OCI-LY7 (cell line): ENCODE results near the gene RRAGC.

Experiments used
- EZH2phosphoT487 ChIP-seq: fragments of 200-600 bp; sonication (generic); IDR thresholded peaks from 2 replicates; pipeline ENCODE4 v1.6.1; 2018; ENCODE audit warnings: low read depth, borderline replicate concordance, mild to moderate bottlenecking, mixed run types, antibody characterized with exemption, low read length, moderate library complexity, mixed read lengths
- TF ChIP-seq, protein P1 (sequence below): fragments of 200-600 bp; sonication (generic); conservative IDR thresholded peaks from 2 replicates; pipeline ENCODE4 v1.5.1; 2014; ENCODE audit warnings: mild to moderate bottlenecking, antibody characterized with exemption, low read length, moderate library complexity, mixed read lengths

GRCh38 chr1:38867208-38867607, 7.6 kb upstream of the RRAGC start:
- TF ChIP-seq, protein P1, sequence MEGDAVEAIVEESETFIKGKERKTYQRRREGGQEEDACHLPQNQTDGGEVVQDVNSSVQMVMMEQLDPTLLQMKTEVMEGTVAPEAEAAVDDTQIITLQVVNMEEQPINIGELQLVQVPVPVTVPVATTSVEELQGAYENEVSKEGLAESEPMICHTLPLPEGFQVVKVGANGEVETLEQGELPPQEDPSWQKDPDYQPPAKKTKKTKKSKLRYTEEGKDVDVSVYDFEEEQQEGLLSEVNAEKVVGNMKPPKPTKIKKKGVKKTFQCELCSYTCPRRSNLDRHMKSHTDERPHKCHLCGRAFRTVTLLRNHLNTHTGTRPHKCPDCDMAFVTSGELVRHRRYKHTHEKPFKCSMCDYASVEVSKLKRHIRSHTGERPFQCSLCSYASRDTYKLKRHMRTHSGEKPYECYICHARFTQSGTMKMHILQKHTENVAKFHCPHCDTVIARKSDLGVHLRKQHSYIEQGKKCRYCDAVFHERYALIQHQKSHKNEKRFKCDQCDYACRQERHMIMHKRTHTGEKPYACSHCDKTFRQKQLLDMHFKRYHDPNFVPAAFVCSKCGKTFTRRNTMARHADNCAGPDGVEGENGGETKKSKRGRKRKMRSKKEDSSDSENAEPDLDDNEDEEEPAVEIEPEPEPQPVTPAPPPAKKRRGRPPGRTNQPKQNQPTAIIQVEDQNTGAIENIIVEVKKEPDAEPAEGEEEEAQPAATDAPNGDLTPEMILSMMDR = no peak
- TF ChIP-seq EZH2phosphoT487 = no peak
